Small intestine (tissue), 7 donors: Measurements from ENCODE around the gene WDFY2. TPM values are rescaled to one million over a fixed set of nuclear protein-coding genes. Genes with fewer than 3 reads are reported as not detected.

Experiments
- DNase-seq, 2 donors: peaks; one replicate each; pipeline versions ENCODE4 v3.0.0 to v3.0.0-alpha.2; 2013
- FAIRE-seq: peaks from 2 replicates; lab custom pipeline; 2012; peaks lifted over from hg19 to GRCh38; lab: Jason Lieb, UNC
- H3K27ac ChIP-seq, 3 donors: one replicate each; pipeline ENCODE4 v1.5.1; 2013; ENCODE audit warnings: low read length in 2 of 3, mild to moderate bottlenecking in 2 of 3, control low read depth in 1 of 3, inconsistent platforms in 1 of 3, low read depth in 1 of 3, moderate library complexity in 1 of 3
- H3K27me3 ChIP-seq, 3 donors: one replicate each; pipeline ENCODE4 v1.6.1; 2013; ENCODE audit warnings: low read length in 3 of 3, inconsistent platforms in 1 of 3; ENCODE audit not compliant: control insufficient read depth in 3 of 3, insufficient read depth in 3 of 3
- H3K36me3 ChIP-seq, 3 donors: one replicate each; pipeline ENCODE4 v1.6.1; 2013; ENCODE audit warnings: low read length in 3 of 3, inconsistent platforms in 1 of 3, low read depth in 1 of 3, mild to moderate bottlenecking in 1 of 3, moderate library complexity in 1 of 3; ENCODE audit not compliant: control insufficient read depth in 3 of 3, insufficient read depth in 2 of 3
- H3K4me1 ChIP-seq, 3 donors: one replicate each; pipeline ENCODE4 v1.6.1; 2013; ENCODE audit warnings: low read length in 2 of 3, inconsistent platforms in 1 of 3, low read depth in 1 of 3, mild to moderate bottlenecking in 1 of 3, moderate library complexity in 1 of 3; ENCODE audit not compliant: control insufficient read depth in 3 of 3, insufficient read depth in 2 of 3
- H3K4me3 ChIP-seq, 3 donors: one replicate each; pipeline ENCODE4 v1.5.1; 2013; ENCODE audit warnings: low read length in 3 of 3, control low read depth in 1 of 3, inconsistent platforms in 1 of 3, low read depth in 1 of 3, mild to moderate bottlenecking in 1 of 3, moderate library complexity in 1 of 3
- H3K9me3 ChIP-seq, 2 donors: one replicate each; pipeline ENCODE4 v1.6.1; 2013; ENCODE audit warnings: low read depth in 1 of 2, low read length in 1 of 2; ENCODE audit not compliant: control insufficient read depth in 2 of 2, insufficient read depth in 1 of 2
- WGBS, 3 donors: extraction: QIAGEN DNeasy Blood & Tissue Kit; methylation state at CpG; one replicate each; pipeline ENCODE4 v1.1.7; 2013; 5-methylcytosine and 5-hydroxymethylcytosine counted together
- polyA plus RNA-seq, 4 donors: library from polyadenylated mRNA; stranded (reverse) in 3 of 4; unstranded in 1 of 4; fragments of 200-250 nt in 3 of 4; fragments of 120-200 nt in 1 of 4; gene quantifications; one replicate each; pipeline versions ENCODE4 v1.2.1 to v1.2.3, GENCODE V29; 2013
- donor health status: healthy with polysubstance abuse.
- donor health status: control.
- donor health status: control.
- donor health status: Bipolar disorder and iron deficiency.
- donor health status: healthy.

Gene WDFY2
- polyA plus RNA-seq, 4 donors = 0.81 to 5.4 (median 1.7) TPM

DNA sequence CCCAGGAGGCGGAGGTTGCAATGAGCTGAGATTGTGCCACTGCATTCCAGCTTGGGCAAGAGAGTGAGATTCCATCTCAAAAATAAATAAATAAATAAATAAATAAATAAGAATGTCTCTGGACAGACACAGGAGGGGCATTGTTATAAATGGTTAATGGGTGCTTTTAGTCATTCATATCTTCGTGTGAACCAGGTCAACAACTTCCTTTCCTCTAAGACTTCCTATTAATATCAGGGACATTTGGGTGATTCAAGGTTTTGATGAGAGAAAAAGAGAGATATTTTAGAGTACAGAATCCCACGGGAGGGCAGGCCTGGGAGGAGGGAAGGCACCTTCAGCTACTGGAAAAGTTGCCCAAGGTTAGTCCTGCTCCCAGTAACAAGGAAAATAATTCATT, 195.8 kb downstream of the WDFY2 start:
- no peak overlapping the region for H3K27ac ChIP-seq
- no peak for FAIRE-seq
- H3K36me3 ChIP-seq = peaks cover 0 to 19% (median 2%) of the 10 kb centered on the region in 3 donors
- peaks cover 0 to 3% (median 0%) of the 10 kb centered on the region in 3 donors for H3K27me3 ChIP-seq
- H3K4me3 ChIP-seq = no peak overlapping the region
- H3K4me1 ChIP-seq = peaks cover 0 to 12% (median 9%) of the 10 kb centered on the region in 3 donors
- H3K9me3 ChIP-seq = no peaks in the 10 kb centered on the region
- 79 to 80% (median 79%) methylated on average over 3 of the region's 3 CpGs for WGBS, 3 donors
- no peak for DNase-seq

- H3K9me3 ChIP-seq = no peaks in the 10 kb centered on the region
- no peak overlapping the region for H3K4me3 ChIP-seq
- peaks cover 0 to 18% (median 2%) of the 10 kb centered on the region in 3 donors for H3K36me3 ChIP-seq
- H3K27me3 ChIP-seq = peaks cover 0 to 3% (median 0%) of the 10 kb centered on the region in 3 donors
- H3K27ac ChIP-seq = no peak overlapping the region
- peaks cover 0 to 12% (median 9%) of the 10 kb centered on the region in 3 donors for H3K4me1 ChIP-seq
- WGBS, 3 donors = 59 to 78% (median 70%) methylated on average over 15 of the region's 15 CpGs
- DNase-seq = peak in 1 of 2 donors; percentile 49
- FAIRE-seq = no peak
Observed at GRCh38 chr13:51781246-51782022, 197.2 kb downstream of the WDFY2 start.

- peak; percentile 23 to 74 for DNase-seq
- peaks cover 0 to 12% (median 2%) of the 10 kb centered on the region in 3 donors for H3K36me3 ChIP-seq
- no peak for FAIRE-seq
- H3K27ac ChIP-seq = no peak overlapping the region
- WGBS, 3 donors = 40 to 72% (median 66%) methylated on average over 15 of the region's 15 CpGs
- H3K9me3 ChIP-seq = no peaks in the 10 kb centered on the region
- peaks cover 0 to 12% (median 9%) of the 10 kb centered on the region in 3 donors for H3K4me1 ChIP-seq
- H3K27me3 ChIP-seq = peaks cover 0 to under 1% (median 0%) of the 10 kb centered on the region in 3 donors
- no peak overlapping the region for H3K4me3 ChIP-seq
Observed at GRCh38 chr13:51782026-51782710, 197.9 kb downstream of the WDFY2 start.

DNA sequence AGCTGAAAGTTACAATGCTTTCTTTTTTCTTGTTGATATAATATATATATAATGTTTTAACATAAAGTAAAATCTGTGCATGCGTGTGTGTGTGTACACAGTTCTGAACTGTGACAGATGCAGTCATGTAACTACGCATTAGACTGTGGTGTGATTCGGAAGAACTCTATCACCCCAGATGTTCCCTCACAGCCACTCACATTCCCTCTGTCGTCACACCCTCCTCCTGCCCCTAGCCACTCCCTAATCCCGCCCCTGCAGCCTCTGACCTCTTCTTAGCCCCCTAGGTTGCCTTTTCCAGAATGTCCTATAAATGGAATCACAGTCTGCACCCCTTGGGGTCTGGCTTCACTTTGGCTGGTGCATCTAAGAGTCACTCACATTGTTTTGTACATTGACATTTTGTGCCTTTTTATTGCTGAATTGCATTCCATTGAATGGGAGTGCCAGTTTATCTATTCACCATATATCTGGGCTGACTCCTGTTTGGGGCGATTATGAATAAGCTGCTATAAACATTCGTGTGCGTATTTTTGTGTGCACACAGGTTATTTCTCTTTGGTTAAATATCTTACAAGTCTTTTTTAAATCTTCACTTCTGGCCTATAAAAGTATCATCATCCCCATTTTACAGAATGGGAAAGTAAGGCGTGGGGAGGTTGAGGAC, 199.3 kb downstream of the WDFY2 start:
- H3K27ac ChIP-seq = no peak overlapping the region

DNA sequence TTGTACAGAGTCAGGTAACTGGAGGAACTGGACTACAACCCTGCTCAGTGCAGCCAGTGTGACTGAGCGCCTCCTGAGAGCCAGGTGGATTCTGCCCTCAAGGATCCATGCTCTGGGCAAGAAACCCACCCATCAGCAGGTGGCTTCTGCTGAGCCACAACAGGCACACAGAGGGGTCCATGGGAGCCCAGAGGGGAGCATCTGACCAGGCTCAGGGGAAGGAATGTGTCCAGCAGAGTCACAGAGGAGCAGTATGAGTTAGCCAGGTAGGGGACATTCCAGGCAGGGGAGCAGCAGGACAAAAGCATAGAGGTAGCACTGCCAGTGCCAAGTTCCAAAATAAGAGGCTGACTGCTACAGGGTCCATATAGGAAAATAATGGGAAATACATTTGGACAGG, 199.8 kb downstream of the WDFY2 start:
- no peak for FAIRE-seq

More for the DNA sequence above, 199.3 kb downstream of the WDFY2 start:
- Histone ChIP-seq H3K4me3 (no peak overlapping the region), H3K36me3 (peaks cover 0 to 13% (median 2%) of the 10 kb centered on the region in 3 donors), H3K9me3 (no peaks in the 10 kb centered on the region), H3K4me1 (peaks cover 0 to 12% (median 9%) of the 10 kb centered on the region in 3 donors), H3K27me3 (no peaks in the 10 kb centered on the region)
- FAIRE-seq (no peak), DNase-seq (peak in 1 of 2 donors; percentile 67)
- WGBS, 3 donors = 56 to 78% (median 65%) methylated on average over 9 of the region's 9 CpGs

GRCh38 chr13:51785712-51786424, 201.6 kb downstream of the WDFY2 start:
- Histone ChIP-seq H3K27me3 (no peaks in the 10 kb centered on the region), H3K9me3 (no peaks in the 10 kb centered on the region), H3K4me1 (peaks cover 0 to 12% (median 9%) of the 10 kb centered on the region in 3 donors), H3K27ac (peak overlapping the region in 1 of 3 donors; percentile 32), H3K4me3 (no peak overlapping the region), H3K36me3 (peaks cover 0 to 8% (median 0%) of the 10 kb centered on the region in 3 donors)
- no peak for FAIRE-seq
- WGBS, 3 donors = 19 to 41% (median 31%) methylated on average over 12 of the region's 12 CpGs
- DNase-seq = peak; percentile 29 to 83

More for the DNA sequence above, 199.8 kb downstream of the WDFY2 start:
- Histone ChIP-seq H3K9me3 (no peaks in the 10 kb centered on the region), H3K4me1 (peaks cover 0 to 12% (median 9%) of the 10 kb centered on the region in 3 donors), H3K36me3 (peaks cover 0 to 12% (median under 1%) of the 10 kb centered on the region in 3 donors), H3K4me3 (no peak overlapping the region), H3K27me3 (no peaks in the 10 kb centered on the region), H3K27ac (no peak overlapping the region)
- WGBS, 3 donors = 80 to 95% (median 88%) methylated on average over 1 of the region's 1 CpG
- DNase-seq = no peak

- no peaks in the 10 kb centered on the region for H3K9me3 ChIP-seq
- DNase-seq = no peak
- peaks cover 0 to 12% (median 9%) of the 10 kb centered on the region in 3 donors for H3K4me1 ChIP-seq
- no peaks in the 10 kb centered on the region for H3K27me3 ChIP-seq
- 65 to 70% (median 68%) methylated on average over 10 of the region's 10 CpGs for WGBS, 3 donors
- H3K36me3 ChIP-seq = peaks cover 0 to 8% (median 0%) of the 10 kb centered on the region in 3 donors
- no peak overlapping the region for H3K4me3 ChIP-seq
- H3K27ac ChIP-seq = peak overlapping the region in 1 of 3 donors; percentile 32
- no peak for FAIRE-seq
Observed at GRCh38 chr13:51786425-51787265, 202.4 kb downstream of the WDFY2 start.
